ENCODE data around the gene ANKLE2.
A peak's percentile ranks its signal among the peaks of the same experiment; 100 is the strongest.

ANKLE2 gene

DNA sequence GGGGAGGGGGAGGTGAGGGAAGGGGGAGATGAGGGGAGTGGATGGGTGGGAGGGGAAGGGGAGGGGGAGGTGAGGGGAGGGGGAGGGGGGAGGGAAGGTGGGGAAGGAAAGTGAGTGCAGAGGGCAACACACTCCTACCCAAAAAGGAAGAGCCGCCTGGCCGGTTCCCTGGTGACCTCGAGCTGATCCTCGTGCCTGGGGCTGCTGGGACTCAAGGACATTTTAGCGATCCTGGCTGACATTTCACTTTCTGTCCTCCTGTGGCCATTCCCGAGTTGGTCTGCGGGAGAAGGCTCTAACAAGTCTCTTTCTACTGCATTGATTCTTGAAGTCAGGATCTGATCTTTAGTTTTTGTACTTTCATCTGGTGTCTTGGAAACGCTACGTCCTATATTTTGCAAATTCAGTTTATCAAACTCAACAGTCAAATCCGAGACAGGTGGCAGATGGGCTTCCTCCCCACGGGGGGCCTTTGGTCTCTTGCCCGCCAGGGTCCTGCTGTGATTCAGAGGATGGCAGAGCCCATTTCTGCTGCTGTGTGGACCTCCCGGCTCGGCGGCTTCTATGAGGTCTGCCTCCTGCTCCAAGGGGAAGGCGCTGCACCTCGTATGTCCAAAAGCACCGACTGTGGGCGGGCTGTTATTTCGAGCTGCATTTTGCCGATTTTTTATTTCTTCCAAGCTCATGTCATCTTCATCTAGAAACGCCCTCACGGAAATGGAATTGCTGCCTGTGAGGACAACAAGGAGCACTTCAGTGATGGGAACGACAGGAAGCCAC lies 31.9 kb downstream of the ANKLE2 start:
- Histone ChIP-seq H3K4me3 (ENCODE audit: low read depth, low read length) (no peak overlapping the region), H3K27ac (no peak overlapping the region), H3K36me3 (replicated peaks) (peaks cover 69% of the 10 kb centered on the region), H3K27me3 (replicated peaks) (no peaks in the 10 kb centered on the region)
- in situ Hi-C loops (cut with HindIII; ENCODE audit: low pct_ligation_motif_present, low sequenced_read_pairs): no loop called here
- TF ChIP-seq, protein P1, sequence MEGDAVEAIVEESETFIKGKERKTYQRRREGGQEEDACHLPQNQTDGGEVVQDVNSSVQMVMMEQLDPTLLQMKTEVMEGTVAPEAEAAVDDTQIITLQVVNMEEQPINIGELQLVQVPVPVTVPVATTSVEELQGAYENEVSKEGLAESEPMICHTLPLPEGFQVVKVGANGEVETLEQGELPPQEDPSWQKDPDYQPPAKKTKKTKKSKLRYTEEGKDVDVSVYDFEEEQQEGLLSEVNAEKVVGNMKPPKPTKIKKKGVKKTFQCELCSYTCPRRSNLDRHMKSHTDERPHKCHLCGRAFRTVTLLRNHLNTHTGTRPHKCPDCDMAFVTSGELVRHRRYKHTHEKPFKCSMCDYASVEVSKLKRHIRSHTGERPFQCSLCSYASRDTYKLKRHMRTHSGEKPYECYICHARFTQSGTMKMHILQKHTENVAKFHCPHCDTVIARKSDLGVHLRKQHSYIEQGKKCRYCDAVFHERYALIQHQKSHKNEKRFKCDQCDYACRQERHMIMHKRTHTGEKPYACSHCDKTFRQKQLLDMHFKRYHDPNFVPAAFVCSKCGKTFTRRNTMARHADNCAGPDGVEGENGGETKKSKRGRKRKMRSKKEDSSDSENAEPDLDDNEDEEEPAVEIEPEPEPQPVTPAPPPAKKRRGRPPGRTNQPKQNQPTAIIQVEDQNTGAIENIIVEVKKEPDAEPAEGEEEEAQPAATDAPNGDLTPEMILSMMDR (IDR thresholded peaks at IDR 0.05; ENCODE audit: low read depth, low read length, missing control alignments): no peak
- DNase-seq: peak; percentile 11

DNA sequence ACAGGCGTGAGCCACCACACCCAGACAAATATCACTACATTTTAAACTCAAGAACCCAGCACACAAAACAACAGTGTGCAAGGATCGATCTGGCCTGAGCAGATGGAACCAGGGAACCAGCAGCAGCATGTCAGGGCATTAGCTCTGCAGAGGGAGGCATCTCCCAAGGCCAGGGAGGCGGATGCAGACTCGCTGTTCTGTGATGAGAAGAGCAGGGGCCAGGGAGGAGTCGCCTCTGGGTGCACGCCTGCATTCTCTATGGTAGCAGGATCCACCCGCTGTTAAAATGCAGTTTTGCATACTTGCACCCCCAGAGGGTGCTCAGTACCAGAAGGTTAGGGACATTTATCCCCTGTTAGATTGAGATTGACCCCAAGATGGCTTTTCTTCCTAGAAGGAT lies 33.1 kb downstream of the ANKLE2 start:
- TF ChIP-seq, protein P1 (IDR thresholded peaks at IDR 0.05; ENCODE audit: low read depth, low read length, missing control alignments): no peak
- Histone ChIP-seq H3K27ac (no peak overlapping the region), H3K4me3 (ENCODE audit: low read depth, low read length) (no peak overlapping the region), H3K27me3 (replicated peaks) (no peaks in the 10 kb centered on the region), H3K36me3 (replicated peaks) (peaks cover 68% of the 10 kb centered on the region)
- no peak for DNase-seq
- in situ Hi-C loops (cut with HindIII; ENCODE audit: low pct_ligation_motif_present, low sequenced_read_pairs): no loop called here

- DNase-seq: no peak
- Histone ChIP-seq H3K27ac (no peak overlapping the region), H3K36me3 (replicated peaks) (peaks cover 79% of the 10 kb centered on the region), H3K4me3 (ENCODE audit: low read depth, low read length) (no peak overlapping the region), H3K27me3 (replicated peaks) (no peaks in the 10 kb centered on the region)
- in situ Hi-C loops (cut with HindIII; ENCODE audit: low pct_ligation_motif_present, low sequenced_read_pairs): no loop called here
- TF ChIP-seq, protein P1 (IDR thresholded peaks at IDR 0.05; ENCODE audit: low read depth, low read length, missing control alignments): no peak
These were observed 34.4 kb downstream of the ANKLE2 start for GRCh38 chr12:132727091-132727794.

GRCh38 chr12:132726386-132726785 lies 35.2 kb downstream of the ANKLE2 start:
- H3K27ac ChIP-seq: no peak overlapping the region
- TF ChIP-seq, protein P1 (IDR thresholded peaks at IDR 0.05; ENCODE audit: low read depth, low read length, missing control alignments): no peak
- no peak for DNase-seq
- no peaks in the 10 kb centered on the region for H3K27me3 ChIP-seq (replicated peaks)
- peaks cover 78% of the 10 kb centered on the region for H3K36me3 ChIP-seq (replicated peaks)
- in situ Hi-C loops (cut with HindIII; ENCODE audit: low pct_ligation_motif_present, low sequenced_read_pairs): no loop called here
- no peak overlapping the region for H3K4me3 ChIP-seq (ENCODE audit: low read depth, low read length)

DNA sequence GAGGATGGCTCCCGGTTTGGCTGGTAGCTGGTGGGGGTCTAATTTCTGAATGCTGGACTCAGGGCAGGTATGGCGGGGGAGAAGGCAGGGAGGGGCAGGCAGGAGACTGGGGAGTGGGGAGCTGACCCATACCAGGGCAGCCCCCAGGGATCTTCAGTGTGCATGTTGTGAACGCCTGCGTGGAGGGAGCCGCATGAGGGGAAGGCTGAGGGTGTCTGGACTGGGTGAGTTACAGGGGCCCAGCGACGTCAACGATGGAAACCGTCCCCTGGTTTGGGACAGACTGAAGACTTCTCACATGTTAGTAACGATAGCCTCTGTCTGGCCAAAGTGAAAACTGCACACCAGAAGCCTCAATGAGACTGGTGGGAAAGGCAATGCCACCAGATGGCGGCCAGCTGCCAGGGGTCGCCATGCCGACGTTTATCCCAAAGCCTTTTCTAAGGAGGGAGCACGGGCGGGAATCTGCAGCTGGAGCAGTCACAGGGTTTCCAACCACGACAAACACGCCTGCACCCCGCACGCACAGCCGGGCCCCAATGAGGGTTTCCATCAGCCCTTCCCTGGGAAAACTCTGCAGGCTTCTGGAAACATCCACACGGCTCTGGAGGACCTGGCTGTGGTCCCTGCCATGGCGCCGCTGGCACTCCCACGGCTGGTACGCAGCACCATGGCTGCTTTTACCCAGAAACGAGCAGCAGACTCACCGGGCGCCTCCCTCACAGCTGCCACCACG lies 37.0 kb downstream of the ANKLE2 start:
- in situ Hi-C loops (cut with HindIII; ENCODE audit: low pct_ligation_motif_present, low sequenced_read_pairs): no loop called here
- peaks cover 76% of the 10 kb centered on the region for H3K36me3 ChIP-seq (replicated peaks)
- H3K4me3 ChIP-seq (ENCODE audit: low read depth, low read length): no peak overlapping the region
- TF ChIP-seq, protein P1 (IDR thresholded peaks at IDR 0.05; ENCODE audit: low read depth, low read length, missing control alignments): no peak
- no peaks in the 10 kb centered on the region for H3K27me3 ChIP-seq (replicated peaks)
- no peak for DNase-seq
- H3K27ac ChIP-seq: no peak overlapping the region
